Suppressor macrophage (primary cell): Measurements from ENCODE around the gene CMC2.
A peak's percentile ranks its signal among the peaks of the same experiment; 100 is the strongest.

ENCODE experiments used
- DNase-seq, 4 experiments: peaks; one replicate each; pipeline ENCODE4 v3.0.0-alpha.2; 2020 to 2022

The CMC2 gene

GRCh38 chr16:80924372-80924978 is 82.2 kb downstream of the CMC2 start:
- DNase-seq, result peak in 3 of 4 experiments; percentile 26 to 52 (median 32)

- DNase-seq, result no peak
Measured at GRCh38 chr16:80923356-80923755, 83.3 kb downstream of the CMC2 start.
